HG03039 (cell line): ENCODE data around the gene SHISA8.

ENCODE experiments used
- ATAC-seq: cut with Tn5 transposase; IDR thresholded peaks from one replicate; pipeline ENCODE4 v1.9.1; 2021; ENCODE audit warnings: mild to moderate bottlenecking, moderate library complexity; ENCODE audit not compliant: unreplicated experiment

Gene SHISA8

DNA sequence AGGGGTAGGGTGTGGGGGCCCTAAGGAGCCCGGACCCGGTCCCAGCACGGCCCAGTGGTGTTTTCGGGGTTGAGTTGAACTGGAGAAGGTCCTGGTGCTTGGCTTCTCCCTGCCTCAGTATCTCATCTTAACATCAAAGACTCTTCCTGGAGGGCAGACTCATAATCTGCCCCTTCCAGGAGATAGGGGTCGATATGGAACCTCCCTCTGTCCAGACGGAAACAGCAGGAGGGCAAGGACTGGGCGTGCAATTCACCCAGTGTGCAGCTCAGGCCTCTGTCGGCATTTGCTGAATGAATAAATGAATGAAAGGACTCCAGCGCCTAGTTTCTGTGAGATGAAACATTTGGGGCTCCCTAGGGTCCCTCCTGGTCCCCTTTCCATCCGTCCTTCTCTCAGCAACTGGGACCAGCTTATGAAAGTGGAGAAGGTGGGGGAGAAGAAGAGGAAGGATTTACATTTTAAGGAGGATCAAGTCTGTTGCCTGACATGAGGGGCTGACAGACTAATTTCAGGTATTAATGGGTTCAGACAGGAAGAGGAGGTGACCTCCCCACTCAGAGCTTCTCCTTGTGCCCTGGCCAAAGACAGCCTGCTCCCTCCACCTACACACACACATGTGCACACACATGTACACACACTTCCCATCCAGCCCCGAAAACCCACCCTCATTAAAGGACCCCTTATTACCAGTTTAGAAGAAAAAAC lies 1.1 kb upstream of the SHISA8 start:
- no peak for ATAC-seq

DNA sequence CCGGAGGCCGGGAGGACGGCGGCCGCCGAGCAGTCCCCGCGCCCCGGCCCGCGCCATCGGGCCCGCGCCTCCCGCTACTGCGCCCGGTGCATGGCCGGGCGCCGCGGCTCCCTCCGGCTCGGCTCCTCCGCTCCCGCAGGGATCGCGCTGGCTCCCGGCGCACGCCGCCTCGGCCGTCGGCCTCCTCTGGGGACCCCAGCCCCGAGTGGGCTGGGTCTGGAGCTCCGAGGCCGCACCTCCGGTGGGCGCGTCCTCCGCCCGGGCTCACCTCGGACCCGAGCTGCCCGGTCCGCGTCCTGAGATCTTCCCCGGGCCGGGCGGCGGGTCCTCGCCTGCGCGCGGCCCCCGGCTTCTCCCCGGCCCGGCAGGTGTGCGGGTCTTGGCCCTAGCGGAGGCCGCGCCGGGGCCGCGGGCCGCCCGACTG lies 251 bp downstream of the SHISA8 start:
- no peak for ATAC-seq

DNA sequence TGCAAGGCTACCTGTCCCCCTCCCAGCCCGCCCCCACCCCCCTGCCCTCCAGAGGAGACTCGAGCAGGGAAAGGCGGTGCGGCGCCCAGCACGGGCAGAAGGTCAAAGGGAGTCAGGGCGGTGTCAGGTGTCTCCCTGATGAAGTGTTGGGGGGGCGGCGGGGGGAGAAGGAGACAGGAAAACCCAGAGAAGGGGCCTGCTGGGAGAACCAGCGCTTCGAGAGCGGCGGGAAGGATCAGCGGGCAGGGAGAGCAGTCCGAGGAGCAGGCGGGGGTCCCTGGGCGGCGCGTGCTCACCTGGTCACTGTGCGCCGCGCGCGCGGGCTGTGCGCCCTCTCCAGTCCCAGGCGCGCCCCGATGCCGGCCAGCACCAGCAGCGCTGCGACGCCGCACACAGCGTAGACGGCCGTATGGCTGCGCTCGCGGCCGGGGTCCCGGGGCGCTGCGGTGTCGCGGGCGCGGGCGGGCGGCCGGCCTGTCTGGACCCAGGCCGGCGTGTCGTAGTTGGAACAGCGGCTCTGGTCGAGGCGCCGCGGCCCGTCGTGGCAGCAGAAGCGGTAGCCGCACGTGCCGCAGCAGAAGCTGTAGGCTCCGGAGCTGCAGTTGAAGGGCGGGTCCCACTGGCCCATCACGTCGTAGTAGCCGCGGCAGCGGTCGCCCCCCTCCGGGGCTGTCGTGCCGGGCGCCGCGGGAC lies 886 bp downstream of the SHISA8 start:
- ATAC-seq: no peak

DNA sequence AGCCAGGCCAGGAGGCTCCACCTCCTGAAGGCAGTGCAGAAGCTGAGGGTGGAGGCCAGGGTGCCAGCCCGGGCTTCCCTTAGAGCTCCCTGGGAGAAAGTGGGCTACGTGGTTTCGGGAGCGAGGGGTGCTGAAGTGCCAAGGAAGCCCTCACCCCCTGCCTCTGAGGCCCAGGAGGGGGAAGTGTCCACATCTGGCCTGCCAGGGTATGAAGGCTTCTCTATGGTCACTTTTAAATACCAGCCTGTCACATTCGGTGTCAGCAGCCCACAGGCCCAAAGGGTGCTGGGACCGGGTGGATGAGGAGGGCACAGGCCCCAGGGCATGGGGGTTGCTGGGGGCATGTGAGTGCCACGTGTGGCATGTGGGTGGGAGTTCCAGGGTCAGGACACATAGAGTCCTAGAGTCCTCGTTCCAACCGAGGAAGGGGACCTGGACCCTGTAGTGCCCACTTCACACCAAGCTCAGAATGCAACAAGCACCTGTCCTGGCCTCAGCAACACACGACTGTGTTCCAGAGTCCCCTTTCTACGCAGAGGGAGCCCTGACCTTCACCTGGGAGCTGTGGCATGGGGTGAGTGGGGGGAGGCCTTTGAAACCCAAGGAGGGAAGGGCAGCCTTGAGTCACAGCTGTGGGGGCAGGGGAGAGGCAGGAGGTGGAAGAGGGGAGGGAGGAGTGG lies 1.7 kb downstream of the SHISA8 start:
- ATAC-seq: no peak

DNA sequence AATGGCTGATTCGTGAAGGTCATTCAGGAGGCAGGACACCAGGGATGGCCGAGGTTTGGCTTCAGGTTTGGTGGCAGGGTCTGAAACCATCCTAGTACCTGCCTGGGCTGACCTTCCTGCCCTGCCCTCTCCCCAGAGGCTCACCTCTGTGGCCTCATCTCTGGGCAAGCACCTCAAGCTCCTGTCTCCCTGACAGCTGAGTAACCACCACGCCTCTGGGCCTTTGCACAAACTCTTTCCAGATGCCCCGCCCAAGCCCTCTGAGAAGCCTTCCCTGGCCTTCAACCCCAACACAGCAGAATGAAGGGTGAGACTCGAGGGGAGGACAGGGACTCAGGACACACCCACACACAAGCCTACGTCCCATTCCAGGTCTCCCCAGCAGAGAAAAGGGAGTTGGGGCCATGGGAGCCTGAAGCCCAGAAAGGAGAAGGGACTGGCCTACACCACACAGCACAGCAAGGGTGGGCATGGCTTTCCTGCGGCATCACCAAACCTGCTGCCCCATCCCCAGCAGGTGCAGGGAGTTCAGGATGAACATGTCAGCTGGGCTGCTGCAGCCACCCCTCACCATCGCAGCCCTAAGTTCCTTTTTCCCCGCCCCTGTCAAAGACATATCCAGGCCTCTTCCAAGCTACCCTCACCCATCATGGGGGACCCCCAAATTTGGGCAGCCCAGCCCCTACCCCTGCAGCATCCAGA lies 2.4 kb downstream of the SHISA8 start:
- no peak for ATAC-seq

DNA sequence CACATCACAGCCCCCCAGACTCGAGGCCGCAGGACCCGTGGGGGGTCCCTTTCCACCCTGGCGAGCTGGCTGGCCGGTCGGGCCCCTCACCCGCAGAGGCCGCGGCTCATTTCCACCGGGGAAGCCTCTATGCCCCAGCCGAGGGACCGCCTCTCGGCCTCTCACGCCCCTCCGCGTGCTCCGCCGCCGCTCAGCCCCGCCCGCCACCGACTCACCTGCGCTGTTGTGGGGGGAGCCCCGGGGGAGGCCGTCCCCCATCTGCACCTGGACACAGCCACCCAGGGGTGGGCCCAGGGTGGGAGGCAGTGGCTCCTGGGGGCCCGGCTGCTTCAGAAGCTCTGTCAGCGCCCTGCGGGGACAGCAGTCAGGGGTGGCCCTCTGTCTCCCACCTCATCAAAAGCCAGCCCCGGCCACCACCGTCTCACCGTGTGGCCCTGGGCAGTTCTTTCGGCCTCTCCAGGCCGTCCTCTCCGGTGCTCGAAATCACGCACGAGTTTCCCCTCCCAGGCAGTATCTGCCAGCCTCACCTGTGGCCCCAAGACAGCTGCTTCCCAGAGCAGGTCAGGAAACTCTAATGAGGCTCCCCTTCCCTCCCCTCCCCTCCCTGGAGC lies 3.8 kb downstream of the SHISA8 start:
- no peak for ATAC-seq

DNA sequence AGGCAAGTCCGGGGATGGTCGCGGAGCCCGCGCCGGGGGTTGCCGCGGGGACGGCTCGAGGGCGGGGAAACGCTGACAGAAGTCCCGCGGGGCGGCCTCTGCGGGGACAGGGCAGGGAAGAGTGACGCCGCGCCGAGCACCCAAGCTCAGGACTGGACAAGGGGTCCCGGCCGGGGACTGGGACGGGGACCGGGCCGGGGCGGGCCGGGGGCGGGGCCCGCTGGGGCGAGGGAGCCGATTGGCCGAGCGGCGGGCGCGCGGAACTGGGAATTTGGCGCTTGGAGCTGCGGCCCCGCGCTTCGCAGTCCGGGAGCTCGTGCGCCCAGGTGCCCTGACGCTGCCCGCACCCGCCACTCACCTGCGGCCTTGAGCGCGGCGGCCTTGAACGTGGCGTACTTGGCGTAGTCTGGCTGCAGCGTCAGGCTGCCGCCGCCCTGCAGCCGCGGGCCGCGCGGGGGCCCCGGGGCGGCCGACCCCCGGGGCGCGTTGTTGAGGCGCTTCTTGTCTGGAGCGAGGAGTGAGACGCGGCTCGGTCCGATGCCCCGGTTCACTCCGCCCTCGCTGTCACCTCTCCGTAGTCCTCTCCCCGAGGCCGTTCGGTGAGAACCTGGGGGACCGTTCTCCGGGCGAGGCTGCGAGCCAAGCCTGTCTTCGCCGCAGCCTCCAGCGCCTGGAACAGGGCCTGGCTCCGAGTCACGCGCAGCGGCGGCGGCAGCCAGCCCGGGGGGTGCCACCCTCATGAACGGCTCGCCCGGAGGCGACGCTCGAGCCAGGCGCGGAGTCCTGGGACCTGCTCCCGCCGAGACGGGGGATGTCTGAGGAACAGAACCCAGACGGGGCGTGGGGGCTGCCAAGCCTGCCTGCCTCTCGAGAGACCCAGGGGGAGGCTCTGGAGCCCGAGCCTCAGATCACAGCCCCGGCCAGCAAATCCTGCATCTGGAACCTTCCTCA lies 4.5 kb downstream of the SHISA8 start:
- no peak for ATAC-seq

DNA sequence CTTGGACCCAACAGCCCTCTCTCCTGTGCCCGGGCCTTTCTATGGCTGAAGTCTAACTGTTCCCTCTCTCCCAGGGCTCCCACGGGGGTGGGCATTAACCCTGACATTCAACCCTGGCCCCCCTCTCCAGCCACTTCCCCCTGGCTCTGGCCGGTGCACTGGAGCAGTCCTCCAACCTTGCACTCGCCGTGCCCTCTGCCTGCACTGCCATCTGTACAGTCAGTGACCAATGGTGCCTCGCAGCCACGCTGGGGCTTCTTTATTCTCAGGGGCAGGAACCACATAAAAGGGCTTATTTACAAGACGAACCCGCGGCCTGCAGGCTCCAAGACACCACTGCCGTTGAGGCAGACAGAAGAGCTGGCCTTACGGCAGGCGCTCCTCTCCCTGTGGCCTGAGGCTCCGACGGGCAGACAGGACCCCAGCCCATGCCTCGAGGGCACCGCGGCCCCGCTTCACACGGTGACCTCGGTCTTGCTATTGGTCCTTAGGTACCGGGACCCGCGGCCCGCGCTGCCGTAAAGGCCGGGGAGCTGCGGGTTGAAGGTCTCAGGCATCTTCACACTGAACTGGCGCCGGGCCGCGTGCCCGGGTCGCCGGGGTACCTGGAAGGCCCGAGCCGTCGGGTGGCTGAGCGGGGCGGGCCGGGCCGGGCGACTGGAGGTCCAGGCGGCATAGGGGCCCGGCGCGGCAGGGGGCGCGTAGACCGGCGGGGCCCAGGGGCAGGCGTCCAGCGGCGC lies 5.4 kb downstream of the SHISA8 start:
- ATAC-seq: no peak

DNA sequence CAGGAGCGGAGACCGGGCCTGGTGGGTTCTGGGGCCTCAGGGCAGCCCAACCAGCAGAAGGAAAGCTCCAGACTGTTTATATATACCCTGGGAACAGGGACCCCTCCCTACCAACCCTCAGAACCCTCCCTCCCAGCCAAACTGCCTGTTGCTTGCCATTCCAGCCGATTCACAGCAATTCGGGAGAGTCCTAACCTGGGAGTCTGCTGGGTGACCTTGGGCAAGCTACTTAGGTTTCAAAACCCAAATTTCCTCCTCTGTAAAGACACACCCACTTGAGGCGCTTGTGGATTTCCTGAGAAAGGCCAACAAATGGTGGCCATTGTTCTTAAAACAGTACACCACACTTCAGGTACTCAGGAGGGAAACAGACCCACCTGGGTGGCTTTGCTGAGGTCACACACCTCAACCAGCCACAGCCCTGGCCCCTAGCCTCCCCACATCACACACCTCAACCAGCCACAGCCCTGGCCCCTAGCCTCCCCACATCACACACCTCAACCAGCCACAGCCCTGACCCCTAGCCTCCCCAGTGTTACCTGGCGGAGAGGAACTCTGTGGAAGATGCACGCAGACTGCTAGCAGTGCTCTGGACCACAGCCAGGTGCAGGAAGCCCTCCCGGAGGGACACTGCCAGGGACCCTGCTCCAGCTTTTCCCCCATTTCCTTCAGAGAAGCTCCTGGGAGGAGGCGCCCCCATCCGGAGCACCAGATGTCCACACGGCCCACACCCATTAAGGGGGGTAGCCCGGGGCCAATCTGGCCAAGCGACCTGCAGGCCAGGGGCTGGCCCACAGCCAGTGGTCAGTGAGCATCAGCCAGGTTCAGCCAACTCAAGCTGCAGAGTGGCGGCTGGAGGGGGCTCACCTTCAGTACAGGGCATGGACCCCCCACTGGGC lies 6.2 kb downstream of the SHISA8 start:
- ATAC-seq: no peak

DNA sequence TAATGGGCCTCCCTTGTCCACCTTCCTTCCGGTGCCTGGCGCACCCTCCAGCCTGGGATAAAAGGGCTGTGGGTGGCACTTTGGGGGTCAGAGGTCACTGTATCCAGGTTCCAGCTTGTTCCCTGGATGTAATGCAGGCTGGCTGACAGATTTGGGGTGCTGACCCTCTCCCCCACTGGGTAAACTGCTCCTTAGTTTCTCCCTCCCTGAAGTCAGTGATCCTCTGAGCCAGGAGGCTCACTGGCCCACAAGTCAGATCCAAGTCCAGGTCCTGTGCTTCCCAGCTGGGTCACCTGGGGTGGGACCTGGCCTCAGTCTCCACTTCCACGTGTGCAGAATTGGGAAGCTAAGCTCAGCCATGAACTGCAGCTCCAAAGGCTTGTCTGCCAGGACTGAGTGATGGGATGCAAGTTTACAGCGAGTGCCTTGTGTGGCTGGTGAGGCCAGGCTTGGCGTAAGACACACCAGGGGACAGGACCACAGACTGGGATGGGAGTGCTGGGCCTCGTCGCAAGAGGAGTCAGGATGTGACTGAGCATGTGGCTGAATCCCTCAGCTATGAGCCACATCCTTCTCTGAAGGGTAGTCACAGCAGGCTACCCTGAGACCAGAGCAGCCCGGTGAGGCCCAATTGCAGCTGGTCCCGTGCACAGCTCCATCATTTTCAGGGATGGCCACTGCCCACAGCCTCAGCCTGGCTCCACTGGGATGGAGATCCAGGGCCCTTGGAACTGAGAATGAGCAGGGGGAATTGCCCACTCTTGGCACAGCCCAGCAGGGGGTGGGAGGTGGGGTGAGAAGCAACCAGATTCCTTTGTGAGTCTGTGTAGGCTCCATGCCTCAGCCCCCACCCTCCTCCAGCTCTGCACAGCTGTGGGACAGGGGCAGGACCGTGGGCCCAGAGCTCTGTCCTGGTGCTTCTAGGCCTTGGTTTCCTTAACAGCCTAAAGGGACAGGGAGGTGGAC lies 7.2 kb downstream of the SHISA8 start:
- no peak for ATAC-seq

DNA sequence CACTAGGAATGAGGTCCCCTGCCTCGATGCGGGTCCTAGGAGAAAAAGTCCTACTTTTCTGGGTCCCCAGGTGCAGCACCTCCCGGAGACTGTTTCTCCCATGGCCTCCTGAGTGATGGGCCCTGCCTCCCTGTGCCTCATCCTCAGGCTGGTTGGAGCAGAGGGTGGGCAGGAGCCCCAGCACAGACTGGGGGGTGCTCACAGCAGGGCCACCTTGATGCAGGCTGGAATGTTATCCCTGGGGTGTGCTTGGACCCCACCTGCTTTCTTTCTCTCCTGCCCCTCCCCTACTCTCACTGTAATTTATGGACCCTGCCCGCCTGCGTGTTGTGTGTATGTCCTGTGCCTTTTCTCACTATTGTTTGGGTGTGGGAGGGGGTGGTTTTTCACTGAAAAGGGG lies 8.1 kb downstream of the SHISA8 start:
- ATAC-seq: no peak

DNA sequence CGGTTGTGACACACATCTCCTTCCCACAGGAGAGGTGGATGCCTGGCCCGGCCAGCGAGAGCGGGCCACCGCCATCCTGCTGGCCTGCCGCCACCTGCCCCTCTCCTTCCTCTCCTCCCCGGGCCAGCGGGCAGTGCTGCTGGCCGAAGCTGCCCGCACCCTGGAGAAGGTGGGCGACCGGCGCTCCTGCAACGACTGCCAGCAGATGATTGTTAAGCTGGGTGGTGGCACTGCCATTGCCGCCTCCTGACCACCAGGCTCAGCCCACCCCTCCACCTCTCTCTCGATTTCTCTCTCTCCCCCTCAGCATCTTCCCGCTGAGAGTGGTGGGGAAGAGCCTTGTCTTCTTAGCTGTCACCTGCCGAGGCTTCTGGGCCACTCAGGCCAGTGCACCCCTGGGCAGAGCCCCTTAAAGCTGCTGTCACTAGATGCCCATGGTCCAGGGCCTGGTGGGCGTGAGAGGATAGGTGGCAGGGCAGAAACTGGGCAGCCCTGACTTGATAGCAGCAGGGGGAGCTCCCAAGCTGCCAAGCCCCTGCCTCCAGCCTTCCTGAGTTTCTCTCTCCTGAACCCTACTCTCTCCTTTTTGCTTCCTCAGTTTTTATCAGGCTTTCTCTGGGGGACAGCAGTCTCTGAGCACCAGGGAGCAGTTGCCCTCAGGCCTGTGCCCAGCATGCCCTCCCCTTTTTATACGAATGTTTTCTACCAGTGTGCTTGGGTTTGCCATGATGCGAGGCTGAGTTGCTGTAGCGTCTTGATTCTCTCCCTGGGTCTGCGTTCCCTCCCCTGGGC lies 9.3 kb downstream of the SHISA8 start:
- no peak for ATAC-seq

DNA sequence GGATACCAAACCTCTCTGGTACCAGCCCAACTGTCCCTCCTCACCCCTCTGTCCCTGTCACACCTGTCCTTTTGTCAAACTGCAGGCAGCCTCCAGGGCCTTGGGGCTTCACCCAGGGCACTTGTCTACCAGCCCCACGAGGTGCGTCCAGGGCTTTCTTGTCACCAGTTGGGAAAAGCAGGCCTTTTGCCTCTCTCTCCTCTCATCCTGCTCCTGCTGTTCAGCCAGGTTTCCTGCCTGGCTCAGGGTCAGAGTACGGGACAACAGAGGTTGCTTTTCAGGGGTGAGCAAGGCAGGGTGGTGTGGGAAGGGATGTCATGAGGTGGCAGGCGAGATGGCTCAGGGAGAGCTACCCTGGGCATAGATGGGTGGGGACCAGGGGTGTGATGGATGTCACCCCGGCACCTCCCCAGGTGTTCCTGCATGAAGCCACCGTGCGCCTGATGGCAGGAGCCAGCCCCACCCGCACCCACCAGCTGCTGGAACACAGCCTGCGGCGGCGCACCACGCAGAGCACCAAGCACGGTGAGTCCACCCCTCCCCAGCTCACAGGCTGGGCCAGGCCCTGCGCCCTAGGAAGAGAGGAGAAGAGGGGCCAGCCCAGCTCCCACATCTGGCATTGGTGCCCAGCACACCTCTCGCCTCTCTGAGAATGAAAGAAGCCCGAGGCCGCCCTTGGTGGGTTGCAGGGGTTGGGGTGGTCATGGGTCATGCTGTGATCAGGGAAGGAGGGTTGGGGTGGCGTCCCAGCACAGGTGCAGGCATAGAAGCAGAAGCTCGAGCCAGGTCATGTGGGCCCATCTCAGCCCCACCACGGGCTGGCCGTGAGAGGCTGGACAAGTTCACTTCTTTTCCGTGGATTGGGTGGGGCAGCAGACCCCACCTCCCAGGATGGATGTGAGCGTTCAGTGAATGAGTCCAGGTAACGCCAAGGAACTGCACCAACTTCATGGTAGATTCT lies 10.1 kb downstream of the SHISA8 start:
- no peak for ATAC-seq

DNA sequence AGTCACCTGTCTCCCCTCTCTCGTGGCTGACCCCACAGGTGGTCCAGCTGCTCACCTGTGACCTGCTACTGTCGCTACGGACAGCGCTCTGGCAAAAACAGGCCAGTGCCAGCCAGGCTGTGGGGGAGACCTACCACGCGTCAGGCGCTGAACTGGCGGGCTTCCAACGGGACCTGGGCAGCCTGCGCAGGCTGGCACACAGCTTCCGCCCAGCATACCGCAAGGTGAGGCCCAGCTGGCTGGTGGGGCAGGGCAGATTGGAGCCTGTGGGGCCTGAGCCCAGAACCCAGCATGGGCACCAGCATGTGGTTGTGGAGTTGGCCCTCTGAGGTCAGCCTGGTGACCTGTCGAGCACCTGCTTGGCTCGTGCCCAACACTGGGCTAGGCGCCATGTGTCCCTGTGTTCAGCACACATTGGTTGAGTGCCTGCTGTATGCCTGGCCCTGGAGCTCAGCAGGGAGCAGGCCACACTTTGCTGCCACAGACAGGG lies 11.9 kb downstream of the SHISA8 start:
- no peak for ATAC-seq

DNA sequence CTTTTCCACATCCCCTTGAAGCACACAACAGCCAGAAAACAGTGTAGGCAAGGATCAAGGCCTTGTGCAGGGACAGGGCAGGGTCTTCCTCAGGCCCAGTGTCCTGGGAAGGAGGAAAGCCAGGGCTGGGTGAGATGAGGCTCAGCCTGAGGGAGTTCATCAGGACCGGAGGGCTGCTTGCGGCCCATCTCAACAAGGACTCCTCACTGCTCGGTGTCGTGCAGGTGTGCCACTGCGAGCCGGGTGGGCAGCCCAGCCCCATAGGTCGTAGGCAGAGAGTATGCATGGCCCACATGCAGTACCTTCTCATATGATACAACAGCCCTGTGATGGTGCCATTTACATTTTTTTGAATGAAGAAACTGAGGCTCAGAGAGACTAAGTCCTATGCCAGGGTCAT lies 12.9 kb downstream of the SHISA8 start:
- no peak for ATAC-seq
